LNCaP clone FGC (cell line): ENCODE results near the gene ALCAM.

ENCODE experiments used
- DNase-seq: peaks from one replicate; pipeline ENCODE4 v3.0.0-alpha.2; 2011; ENCODE audit warnings: low read depth
- H3K4me3 ChIP-seq: 2 replicates; pipeline ENCODE4 v1.5.1; 2011; ENCODE audit warnings: mild to moderate bottlenecking, low read depth, low read length, control low read depth
- TF ChIP-seq, protein P1 (sequence below): IDR thresholded peaks from 2 replicates; pipeline ENCODE4 v1.5.1; 2012; ENCODE audit warnings: mild to moderate bottlenecking; ENCODE audit not compliant: control insufficient read depth, insufficient read depth; ENCODE audit errors: extremely low read depth

ALCAM gene

DNA sequence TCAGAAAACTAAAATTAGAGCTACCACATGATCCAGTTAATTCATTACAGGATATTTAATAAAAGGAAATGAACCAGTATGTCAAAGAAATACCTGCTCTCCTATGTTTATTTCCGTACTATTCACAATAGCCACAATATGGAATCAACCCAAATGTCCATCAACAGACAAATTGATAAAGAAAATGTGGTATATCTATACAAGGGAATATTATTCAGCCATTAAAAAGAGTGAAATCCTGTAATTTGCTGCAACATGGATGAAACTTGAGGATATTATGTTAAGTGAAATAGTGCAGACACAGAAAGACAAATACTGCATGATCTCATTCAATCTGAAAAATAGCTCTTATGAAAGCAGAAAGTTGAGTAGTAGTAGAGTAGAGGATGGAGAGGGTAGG is 33.7 kb upstream of the ALCAM start:
- DNase-seq, result no peak
- TF ChIP-seq, protein P1, sequence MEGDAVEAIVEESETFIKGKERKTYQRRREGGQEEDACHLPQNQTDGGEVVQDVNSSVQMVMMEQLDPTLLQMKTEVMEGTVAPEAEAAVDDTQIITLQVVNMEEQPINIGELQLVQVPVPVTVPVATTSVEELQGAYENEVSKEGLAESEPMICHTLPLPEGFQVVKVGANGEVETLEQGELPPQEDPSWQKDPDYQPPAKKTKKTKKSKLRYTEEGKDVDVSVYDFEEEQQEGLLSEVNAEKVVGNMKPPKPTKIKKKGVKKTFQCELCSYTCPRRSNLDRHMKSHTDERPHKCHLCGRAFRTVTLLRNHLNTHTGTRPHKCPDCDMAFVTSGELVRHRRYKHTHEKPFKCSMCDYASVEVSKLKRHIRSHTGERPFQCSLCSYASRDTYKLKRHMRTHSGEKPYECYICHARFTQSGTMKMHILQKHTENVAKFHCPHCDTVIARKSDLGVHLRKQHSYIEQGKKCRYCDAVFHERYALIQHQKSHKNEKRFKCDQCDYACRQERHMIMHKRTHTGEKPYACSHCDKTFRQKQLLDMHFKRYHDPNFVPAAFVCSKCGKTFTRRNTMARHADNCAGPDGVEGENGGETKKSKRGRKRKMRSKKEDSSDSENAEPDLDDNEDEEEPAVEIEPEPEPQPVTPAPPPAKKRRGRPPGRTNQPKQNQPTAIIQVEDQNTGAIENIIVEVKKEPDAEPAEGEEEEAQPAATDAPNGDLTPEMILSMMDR, result no peak
- H3K4me3 ChIP-seq, result no peak overlapping the region

DNA sequence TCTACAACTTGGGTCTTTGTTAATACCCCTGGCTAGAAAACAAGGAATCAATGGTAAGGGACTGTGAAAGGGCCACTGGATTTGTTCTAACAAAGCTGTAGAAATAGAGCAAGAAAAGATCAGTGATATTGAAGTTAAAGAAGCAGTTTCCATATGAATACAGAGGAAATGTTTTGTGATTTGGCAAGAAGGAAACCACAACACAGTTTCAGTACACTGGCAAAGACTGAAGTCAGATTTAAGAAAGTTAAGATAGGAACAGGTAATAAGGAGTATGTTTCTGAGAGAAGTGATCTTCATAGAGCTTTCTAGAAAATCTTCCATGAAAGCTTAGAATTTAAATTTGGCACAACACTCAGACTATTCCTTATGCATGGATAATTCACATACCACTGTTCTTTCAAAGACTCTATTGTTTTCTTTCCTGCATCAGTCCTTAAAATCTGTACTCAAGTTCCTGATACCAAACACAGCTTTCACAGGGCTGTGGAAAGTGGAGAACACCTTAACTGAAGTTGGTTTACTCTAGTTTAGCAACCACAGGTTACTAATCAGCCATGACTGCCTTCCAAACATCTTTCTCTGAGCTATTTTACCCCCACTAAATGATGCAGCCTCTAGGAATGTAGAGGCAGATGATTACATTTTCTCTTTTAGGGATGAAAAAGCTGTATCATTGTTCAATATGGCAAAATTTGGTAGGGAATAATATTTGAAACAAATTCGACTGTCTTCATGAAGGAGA is 32.4 kb upstream of the ALCAM start:
- DNase-seq, result no peak
- H3K4me3 ChIP-seq, result no peak overlapping the region
- TF ChIP-seq, protein P1, result no peak

DNA sequence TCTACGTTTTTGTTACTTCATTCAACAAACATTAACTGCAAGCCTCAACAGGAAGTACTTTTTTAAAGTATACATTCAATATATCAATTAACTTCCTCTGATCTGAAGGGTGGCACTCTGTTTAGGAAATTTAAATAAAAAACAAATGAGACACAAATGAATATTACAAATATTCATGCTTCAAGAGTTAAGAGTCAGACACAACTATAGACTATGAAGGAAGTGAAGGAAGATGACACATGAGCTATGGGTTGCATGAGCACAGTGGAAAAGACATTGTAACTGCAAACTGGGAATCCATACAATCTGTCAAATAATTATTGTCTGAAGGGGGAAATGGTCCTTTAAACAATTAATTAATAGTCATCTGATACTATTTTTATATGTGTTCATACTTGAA is 26.8 kb upstream of the ALCAM start:
- no peak for DNase-seq
- TF ChIP-seq, protein P1, result no peak
- H3K4me3 ChIP-seq, result no peak overlapping the region

DNA sequence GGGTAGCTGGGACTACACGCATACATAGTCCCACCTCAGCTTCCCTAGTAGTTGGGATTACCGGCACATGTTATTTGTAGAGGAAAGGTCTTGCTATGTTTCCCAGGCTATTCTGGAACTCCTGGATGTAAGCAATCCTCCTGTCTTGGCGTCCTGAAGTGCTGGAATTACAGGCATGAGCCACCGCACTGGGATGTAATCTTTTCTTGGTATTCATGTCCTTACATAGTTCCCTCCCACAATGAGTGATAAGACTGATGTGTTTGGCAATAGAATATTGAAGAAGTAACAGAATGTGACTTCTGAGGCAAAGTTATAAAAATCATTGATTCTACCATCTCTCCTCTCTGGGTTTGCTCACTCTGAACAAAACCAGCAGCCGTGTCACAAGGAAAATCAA is 22.7 kb upstream of the ALCAM start:
- DNase-seq, result no peak
- TF ChIP-seq, protein P1, result no peak

DNA sequence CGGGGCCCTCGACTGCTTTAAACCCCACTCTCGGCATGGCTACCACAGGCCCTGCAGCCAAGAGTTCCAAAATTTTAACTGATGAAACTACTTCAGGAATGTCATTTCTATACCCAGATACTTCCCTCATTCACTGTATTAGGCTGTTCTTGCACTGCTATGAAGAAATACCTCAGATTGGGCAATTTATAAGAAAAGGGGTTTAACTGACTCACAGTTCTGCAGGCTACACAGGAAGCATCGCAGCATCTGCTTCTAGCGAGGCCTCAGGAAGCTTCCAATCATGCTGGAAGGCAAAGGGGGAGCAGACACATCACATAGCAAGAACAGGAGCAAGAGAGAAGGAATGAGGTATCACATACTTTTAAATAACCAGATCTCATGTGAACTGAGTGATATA is 21.6 kb upstream of the ALCAM start:
- H3K4me3 ChIP-seq, result no peak overlapping the region
- TF ChIP-seq, protein P1, result no peak
- DNase-seq, result no peak

More for the DNA sequence above, 22.7 kb upstream of the ALCAM start:
- H3K4me3 ChIP-seq, result no peak overlapping the region

DNA sequence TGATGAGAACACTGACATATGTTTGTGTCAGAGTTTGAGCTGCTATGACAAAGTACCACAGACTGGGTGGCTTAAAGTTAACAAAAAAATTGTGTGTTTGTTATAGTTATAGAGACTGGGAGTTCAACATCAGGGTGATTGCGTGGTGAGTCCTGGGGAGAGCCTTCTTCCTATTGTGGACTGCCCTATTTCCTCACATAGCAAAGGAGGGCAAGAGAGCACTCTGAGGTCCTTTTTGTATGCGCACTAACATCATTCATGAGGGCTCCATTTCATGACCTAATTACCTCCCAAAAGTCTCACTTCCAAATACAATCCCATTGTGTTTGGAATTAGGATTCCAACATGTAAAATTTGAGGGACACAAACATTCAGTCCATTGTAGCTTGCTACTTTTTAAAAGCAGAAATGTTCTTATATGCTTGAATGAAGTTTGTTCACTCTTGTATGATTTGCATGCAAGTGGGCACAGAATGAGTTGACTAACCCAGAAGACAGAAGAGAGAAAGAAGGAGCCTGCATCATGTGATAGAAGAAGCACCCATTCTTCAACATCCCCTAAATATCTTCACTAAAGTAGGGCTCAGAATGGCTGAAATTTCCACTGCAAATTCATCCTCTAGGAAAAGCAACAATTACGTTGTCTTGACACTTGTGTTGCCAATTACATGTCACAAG is 18.9 kb upstream of the ALCAM start:
- no peak overlapping the region for H3K4me3 ChIP-seq
- no peak for DNase-seq
- TF ChIP-seq, protein P1, result no peak

DNA sequence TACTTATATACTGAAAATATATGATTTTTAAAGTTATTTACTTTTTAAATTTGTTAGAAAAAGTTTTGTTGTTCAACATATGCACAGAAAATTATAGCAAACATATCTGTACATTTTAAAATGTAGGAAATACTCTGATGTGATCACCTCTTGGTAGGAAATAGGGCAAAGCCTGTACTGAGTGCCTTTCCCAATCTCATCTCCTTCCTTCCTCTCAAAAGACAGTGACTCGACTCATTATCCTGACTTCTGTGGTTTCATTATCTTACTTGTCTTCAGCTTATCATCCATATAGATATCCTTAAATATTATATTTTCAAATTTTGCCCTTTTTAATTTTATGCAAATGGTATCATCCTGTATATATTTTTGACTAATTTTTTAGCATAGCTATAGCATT is 18.4 kb upstream of the ALCAM start:
- TF ChIP-seq, protein P1, result no peak
- no peak for DNase-seq
- H3K4me3 ChIP-seq, result no peak overlapping the region
